DOHH2 (cell line): ENCODE results near the gene GLT1D1.

Experiments used
- EZH2phosphoT487 ChIP-seq: fragments of 200-600 bp; sonication (generic); IDR thresholded peaks from 2 replicates; pipeline ENCODE4 v1.6.1; 2017; ENCODE audit warnings: borderline replicate concordance, mild to moderate bottlenecking, antibody characterized with exemption, low read length, moderate library complexity, mixed read lengths
- TF ChIP-seq, protein P1 (sequence below): fragments of 200-600 bp; sonication (generic); IDR thresholded peaks from one replicate; pipeline ENCODE4 v1.5.1; 2014; ENCODE audit warnings: antibody characterized with exemption, mild to moderate bottlenecking, low read depth, low read length; ENCODE audit not compliant: poor library complexity, severe bottlenecking

DNA sequence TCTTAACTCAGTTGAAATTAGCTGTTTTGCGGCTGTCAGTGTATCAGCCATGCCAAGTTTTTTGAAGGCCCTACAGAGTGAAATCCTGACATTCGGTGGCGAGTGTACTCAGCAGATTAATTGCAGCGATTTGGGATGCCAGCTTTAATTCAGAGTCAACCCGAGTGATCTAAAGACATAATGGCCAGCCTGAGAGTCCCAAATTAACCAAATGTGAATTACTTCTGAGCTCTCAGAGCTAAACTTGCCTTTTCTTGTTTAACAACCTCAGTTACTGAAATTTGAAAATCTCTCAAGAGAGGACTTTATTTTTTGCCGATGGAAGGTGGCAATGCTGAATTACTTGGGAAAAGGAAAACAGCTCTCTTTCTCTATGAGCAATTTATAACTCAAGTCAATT lies 148.5 kb downstream of the GLT1D1 start:
- TF ChIP-seq, protein P1, sequence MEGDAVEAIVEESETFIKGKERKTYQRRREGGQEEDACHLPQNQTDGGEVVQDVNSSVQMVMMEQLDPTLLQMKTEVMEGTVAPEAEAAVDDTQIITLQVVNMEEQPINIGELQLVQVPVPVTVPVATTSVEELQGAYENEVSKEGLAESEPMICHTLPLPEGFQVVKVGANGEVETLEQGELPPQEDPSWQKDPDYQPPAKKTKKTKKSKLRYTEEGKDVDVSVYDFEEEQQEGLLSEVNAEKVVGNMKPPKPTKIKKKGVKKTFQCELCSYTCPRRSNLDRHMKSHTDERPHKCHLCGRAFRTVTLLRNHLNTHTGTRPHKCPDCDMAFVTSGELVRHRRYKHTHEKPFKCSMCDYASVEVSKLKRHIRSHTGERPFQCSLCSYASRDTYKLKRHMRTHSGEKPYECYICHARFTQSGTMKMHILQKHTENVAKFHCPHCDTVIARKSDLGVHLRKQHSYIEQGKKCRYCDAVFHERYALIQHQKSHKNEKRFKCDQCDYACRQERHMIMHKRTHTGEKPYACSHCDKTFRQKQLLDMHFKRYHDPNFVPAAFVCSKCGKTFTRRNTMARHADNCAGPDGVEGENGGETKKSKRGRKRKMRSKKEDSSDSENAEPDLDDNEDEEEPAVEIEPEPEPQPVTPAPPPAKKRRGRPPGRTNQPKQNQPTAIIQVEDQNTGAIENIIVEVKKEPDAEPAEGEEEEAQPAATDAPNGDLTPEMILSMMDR: no peak
- TF ChIP-seq EZH2phosphoT487: no peak
